Measurements from ENCODE around the gene HEXD.

HEXD gene

DNA sequence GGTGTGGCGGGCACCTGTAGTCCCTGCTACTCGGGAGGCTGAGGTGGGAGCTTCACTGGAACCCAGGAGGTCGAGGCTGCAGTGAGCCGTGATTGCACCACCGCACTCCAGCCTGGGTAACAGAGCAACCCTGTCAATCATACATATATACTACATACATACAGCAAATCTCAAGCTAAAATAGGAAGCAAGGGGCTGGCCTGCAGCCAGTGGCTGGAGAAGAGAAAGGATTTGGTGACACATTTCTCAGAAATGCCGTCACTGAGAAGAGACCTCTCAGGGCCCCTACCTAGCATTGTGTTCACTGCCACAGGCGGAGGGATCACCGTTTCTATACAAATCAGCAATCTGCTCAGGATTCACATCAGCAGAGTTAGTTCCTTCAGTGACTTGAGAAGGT, 57.3 kb downstream of the HEXD start:
- TF ChIP-seq, protein P1, sequence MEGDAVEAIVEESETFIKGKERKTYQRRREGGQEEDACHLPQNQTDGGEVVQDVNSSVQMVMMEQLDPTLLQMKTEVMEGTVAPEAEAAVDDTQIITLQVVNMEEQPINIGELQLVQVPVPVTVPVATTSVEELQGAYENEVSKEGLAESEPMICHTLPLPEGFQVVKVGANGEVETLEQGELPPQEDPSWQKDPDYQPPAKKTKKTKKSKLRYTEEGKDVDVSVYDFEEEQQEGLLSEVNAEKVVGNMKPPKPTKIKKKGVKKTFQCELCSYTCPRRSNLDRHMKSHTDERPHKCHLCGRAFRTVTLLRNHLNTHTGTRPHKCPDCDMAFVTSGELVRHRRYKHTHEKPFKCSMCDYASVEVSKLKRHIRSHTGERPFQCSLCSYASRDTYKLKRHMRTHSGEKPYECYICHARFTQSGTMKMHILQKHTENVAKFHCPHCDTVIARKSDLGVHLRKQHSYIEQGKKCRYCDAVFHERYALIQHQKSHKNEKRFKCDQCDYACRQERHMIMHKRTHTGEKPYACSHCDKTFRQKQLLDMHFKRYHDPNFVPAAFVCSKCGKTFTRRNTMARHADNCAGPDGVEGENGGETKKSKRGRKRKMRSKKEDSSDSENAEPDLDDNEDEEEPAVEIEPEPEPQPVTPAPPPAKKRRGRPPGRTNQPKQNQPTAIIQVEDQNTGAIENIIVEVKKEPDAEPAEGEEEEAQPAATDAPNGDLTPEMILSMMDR (IDR thresholded peaks at IDR 0.05; ENCODE audit: insufficient read depth, low read depth, low read length, missing control alignments), result no peak
- no peak overlapping the region for H3K4me3 ChIP-seq (ENCODE audit: low read depth, low read length)
- no peak for DNase-seq (ENCODE audit: low read depth)

DNA sequence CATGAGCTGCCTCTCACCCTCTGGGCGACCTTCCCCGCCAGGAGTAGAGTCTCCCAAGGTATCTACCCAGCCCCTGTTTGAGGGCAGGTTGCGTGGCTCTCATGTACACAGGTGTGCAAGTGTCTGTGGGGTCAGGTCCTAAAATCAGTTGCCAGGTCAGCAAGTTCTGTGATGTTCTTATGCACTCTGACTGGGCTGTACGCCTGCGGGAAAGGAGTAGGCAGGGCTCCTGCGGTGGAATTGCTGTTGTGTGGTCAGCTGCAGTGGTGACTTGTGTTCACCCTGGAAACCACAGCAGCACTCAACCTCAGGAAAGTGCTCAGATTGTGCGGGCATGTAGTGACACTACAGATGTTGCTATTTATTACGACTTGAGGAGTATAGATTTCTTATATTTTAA, 59.8 kb downstream of the HEXD start:
- TF ChIP-seq, protein P1 (IDR thresholded peaks at IDR 0.05; ENCODE audit: insufficient read depth, low read depth, low read length, missing control alignments), result no peak
- no peak for DNase-seq (ENCODE audit: low read depth)
- no peak overlapping the region for H3K4me3 ChIP-seq (ENCODE audit: low read depth, low read length)

DNA sequence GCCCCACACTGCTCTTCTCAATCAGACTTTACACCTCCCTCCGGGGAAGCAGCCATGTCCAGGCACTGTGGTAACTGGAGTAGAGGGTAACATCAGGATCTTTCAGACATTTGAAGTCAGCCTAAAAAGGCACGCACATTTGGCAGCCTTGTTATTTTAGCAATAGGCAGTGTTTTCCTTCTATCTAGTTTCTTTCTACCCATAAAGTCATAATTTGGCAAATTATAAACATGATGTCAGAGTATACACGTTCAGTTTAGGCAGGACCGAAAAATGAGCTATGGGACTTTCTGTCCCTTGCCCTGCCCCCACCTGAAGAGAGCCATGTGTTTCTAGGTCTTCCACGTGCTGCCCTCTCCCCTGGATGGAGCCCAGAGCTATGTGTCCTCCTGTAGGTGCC, 61.5 kb downstream of the HEXD start:
- no peak for DNase-seq (ENCODE audit: low read depth)
- TF ChIP-seq, protein P1 (IDR thresholded peaks at IDR 0.05; ENCODE audit: insufficient read depth, low read depth, low read length, missing control alignments), result no peak
- H3K4me3 ChIP-seq (ENCODE audit: low read depth, low read length), result no peak overlapping the region

DNA sequence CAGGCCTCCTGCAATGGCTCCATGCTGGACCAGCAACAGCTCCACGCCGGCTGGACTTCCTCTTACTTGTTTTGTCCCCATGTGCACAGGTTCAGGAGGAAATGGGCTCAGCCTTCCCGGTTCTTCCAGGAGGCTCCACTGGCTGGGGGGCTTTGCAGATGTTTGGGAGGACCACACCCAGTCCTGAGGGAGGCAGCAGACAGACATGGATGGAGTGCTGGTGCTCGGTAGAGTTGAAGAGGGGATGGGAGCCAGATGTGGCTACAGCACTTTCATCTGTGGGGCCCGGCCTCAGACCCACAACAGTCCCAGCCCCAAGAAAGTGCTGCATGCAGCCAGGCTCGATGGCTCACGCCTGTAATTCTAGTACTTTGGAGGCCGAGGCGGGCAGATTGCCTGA, 62.2 kb downstream of the HEXD start:
- TF ChIP-seq, protein P1 (IDR thresholded peaks at IDR 0.05; ENCODE audit: insufficient read depth, low read depth, low read length, missing control alignments), result no peak
- H3K4me3 ChIP-seq (ENCODE audit: low read depth, low read length), result no peak overlapping the region
- DNase-seq (ENCODE audit: low read depth), result no peak

DNA sequence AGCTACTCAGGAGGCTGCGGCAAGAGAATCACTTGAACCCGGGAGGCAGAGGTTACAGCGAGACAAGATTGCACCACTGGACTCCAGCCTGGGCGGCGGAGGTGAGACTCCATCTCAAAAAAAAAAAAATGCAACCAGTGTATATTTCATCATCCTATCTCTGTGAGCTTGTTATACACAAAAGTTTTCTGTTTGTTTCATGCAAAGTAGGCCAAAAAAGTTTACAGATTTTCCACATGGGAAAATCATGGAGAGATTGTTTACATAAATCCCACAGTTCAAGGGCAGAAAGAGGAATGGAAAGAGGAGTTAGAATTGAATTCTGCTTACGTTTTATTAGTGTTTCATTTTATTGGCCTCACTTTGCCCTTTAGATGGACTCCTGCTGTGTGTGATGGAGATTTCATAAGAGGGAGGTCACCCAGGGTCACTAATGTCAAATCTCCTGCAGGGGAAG, 65.1 kb downstream of the HEXD start:
- DNase-seq (ENCODE audit: low read depth), result no peak
- TF ChIP-seq, protein P1 (IDR thresholded peaks at IDR 0.05; ENCODE audit: insufficient read depth, low read depth, low read length, missing control alignments), result no peak
- no peak overlapping the region for H3K4me3 ChIP-seq (ENCODE audit: low read depth, low read length)

DNA sequence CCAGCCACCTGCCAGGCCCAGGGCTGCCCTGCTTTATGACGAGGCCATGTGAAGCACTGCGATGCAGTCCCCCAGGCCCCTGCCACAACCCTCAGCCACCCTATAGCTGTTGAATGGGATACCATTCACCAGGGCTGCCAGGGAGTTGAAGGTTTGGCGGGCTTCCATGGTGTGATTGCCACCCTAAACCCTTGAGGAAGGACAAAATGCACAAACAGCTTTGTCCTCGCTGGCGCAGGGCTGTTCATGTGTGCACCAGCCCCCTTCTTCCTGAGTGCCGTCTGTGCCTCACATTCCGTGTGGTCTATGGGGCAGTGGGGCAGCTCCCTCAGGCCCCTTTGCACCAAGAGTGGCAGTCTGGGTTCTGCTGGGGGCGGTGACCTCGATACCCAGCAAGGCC, 65.7 kb downstream of the HEXD start:
- no peak for DNase-seq (ENCODE audit: low read depth)
- H3K4me3 ChIP-seq (ENCODE audit: low read depth, low read length), result no peak overlapping the region
- TF ChIP-seq, protein P1 (IDR thresholded peaks at IDR 0.05; ENCODE audit: insufficient read depth, low read depth, low read length, missing control alignments), result no peak

Data from GM12865 (cell line).